GM19455 (cell line): Measurements from ENCODE around the gene GRM1.

ENCODE experiments used
- ATAC-seq: cut with Tn5 transposase; IDR thresholded peaks from one replicate; pipeline ENCODE4 v1.9.1; 2021; ENCODE audit not compliant: unreplicated experiment

The GRM1 gene

GRCh38 chr6:146028851-146029572 is at the start of gene GRM1:
TSS of gene GRM1 (plus strand) at chr6:146029062. CDS start at chr6:146029518, 456 bp downstream.
- no peak for ATAC-seq

DNA sequence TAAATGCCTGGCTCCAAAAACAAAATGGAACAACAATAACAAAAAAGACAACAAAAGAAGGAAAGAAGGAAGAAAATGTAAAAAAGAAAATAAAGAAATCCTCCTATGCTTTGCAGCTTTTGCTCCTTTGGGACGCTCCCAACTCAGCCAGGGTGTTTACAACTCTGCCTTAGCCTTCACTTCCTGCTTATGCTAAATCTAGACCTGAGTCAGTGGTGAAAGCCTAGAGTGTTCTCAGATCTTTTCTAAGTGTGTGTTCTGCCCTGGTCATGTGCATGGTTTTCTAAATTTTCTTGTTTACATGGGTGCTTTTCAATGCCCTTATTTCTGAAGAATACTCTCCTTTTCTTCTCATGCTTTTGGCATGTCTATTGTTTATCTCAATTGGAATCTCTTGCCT is 19.5 kb upstream of the GRM1 start:
- no peak for ATAC-seq

DNA sequence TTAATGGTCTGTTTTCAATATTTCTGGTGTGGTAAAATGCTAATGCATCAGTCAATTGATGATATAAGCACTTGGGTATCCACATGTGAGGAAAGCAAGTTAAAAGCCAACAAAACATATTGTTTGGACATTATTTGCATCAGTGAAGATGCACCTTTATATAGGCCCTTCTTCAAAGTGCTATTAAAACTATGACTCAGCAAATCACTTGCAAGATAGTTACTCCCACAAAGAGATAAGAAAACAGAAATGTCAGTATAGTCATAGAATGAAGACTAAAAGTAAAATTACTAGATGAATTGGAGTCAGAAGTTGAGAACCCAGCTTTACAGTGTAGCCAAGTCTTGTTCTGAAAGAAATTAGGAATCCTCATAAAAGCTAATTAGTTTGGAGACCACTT is 14.6 kb upstream of the GRM1 start:
- ATAC-seq = no peak

DNA sequence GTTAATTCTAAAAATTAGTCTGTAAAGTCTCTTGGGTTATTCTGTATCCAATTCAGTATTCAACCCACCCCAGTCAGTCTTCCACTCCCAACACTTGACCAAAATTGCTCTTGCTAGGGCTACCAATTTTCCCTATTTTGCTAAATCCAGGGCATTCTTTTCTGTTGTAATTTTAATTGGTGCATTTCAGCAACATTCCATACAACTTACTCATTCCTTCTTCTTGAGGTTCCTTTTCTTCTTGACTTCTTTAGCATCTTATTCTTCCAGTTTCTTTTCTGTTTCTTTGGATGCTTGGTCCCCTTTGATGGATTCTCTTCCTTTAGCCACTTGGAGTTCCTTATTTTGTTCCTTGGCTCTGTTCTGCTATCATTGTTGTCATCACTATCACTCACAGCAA is 11.2 kb upstream of the GRM1 start:
- ATAC-seq = no peak

- no peak for ATAC-seq
These were observed 2.0 kb upstream of the GRM1 start for GRCh38 chr6:146026873-146027272.

DNA sequence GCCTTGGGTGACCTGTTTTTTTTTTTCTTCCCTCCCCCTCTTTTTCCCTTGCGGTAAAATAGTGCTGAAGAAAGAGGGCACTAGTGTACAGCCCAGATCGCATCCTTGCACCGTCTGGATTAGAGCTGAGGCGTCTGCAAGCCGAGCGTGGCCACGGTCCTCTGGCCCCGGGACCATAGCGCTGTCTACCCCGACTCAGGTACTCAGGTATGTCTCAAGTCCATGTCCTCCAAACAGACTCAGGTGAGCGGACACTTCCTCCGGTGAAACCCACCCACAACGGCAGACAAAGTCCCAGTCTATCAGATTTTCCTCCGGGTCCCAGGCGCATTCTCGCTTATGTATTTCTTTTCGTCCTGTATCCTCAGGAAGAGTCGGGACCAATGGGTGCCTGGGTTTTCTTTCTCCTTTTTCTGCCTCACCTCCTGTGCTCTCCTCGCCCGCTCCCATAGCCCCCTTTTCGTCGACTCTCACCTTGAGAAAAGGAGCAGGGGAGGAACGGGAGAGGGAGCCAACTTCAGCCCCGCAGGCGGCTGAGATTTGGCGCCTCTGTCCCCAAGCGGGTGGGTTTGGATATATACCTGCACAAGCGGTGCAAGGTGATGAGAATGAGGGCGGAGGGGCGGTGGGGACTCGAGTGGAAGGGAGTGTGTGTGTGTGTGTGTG is 1.1 kb upstream of the GRM1 start:
- no peak for ATAC-seq

DNA sequence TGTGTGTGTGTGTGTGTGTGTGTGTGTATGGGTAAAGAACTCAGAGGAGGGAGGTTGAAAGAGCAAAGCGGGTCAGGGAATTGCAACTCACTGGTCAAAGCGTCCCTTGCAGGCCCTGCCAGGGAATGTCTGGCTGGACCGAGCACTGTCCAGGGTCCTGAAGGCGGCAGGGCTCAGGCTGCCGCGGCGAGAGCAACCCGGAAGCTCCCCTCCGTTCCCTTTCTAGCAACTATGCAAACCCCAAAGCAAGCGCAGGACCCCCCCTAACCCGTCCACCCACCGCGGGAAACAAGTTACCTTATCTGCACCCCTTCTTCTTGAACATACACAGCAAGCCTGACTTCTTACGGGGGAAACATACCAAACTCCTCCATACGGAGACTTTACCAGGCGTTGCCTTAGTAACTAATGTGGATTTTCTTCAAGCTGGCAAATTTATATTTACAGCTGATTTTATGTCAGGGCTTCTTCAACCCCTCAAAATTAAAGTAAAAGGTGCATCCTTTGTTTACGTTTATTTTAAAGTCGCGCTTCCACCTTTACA is 538 bp upstream of the GRM1 start:
- ATAC-seq = no peak

DNA sequence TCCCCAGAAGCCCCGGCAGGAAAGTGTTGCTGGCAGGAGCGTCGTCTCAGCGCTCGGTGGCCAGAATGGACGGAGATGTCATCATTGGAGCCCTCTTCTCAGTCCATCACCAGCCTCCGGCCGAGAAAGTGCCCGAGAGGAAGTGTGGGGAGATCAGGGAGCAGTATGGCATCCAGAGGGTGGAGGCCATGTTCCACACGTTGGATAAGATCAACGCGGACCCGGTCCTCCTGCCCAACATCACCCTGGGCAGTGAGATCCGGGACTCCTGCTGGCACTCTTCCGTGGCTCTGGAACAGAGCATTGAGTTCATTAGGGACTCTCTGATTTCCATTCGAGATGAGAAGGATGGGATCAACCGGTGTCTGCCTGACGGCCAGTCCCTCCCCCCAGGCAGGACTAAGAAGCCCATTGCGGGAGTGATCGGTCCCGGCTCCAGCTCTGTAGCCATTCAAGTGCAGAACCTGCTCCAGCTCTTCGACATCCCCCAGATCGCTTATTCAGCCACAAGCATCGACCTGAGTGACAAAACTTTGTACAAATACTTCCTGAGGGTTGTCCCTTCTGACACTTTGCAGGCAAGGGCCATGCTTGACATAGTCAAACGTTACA is 817 bp downstream of the GRM1 start:
- no peak for ATAC-seq

- no peak for ATAC-seq
These were observed 3.5 kb downstream of the GRM1 start for GRCh38 chr6:146032387-146032786.

DNA sequence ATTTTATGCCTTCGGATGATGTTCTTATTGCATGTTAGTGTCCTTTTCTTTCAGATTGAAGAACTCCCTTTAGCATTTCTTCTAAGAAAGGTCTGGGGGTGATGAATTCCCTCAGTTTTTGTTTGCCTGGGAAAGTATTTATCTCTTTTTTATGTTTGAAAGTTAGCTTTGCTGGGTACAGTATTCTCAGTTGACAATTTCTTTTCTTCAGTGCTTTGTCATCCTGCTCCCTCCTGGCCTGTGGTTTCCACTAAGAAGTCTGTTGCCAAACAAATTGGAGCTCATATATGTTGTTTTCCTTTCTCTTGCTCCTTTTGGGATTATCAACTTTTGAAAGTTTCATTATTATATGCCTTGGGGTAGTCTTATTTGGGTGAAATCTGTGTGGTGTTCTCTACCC is 11.5 kb downstream of the GRM1 start:
- no peak for ATAC-seq

GRCh38 chr6:146041282-146041681 is 12.4 kb downstream of the GRM1 start:
- ATAC-seq = peak; percentile 58

DNA sequence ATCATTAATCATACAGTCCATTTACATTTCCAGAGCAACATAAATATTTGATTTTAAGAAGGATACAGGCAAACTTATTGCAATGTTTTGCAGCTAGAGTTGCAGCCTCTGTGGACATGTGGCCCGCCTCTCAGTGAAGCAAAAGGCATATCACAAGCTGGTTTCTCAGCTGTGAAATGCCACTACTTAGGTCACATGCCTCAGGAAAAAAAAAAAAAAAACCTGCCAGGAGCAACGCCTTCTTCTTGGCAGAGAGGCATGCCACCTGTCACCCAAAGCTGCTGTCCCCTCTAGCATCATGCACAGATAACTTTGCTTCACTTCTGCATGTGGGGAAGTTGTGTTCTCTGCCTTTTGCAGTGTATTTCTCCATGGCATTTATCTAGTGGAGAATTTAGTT is 18.5 kb downstream of the GRM1 start:
- ATAC-seq = no peak

GRCh38 chr6:146050168-146050567 is 21.3 kb downstream of the GRM1 start:
- no peak for ATAC-seq

- ATAC-seq = no peak
These were observed 27.6 kb downstream of the GRM1 start for GRCh38 chr6:146056506-146056905.

DNA sequence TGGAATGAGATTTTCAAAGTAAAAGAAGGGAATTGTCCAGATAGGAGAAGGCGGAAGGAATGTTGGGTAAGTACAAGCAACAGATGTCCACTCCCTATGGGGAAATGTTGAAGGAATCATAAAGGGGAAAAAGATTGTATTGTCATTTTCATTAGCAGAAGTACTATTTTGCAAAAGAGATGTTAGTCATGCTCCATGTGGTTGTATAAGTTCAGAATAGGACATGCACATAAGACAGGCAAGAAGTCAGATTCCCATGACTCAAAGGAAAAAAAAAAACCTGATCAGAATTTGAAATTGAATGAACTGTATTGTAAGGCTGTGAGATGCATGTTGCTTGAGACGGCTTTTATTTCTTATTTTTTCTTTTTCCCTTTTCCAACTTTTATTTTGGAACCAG is 36.8 kb downstream of the GRM1 start:
- no peak for ATAC-seq

GRCh38 chr6:146066506-146066905 is 37.6 kb downstream of the GRM1 start:
- ATAC-seq = no peak

DNA sequence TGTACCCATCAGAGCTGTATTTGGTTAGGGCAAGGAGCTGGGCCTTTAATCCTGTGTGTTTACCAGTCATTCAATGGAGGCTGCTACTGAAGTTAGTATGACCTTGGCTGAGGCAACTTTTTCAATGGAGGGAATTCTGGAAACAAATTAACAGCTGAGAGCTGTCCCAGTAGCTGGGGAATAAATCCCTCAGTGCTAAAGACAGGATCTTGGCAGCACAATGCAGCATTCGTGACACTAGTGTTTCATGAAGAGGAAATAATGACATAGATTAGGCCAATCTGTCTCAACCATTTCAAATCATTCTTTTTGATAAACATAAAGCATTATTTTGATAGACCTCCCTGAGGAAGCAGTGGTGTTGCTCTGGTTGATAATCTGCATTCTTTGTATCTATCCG is 42.9 kb downstream of the GRM1 start:
- no peak for ATAC-seq

- ATAC-seq = no peak
These were observed 49.1 kb downstream of the GRM1 start for GRCh38 chr6:146077992-146078391.

DNA sequence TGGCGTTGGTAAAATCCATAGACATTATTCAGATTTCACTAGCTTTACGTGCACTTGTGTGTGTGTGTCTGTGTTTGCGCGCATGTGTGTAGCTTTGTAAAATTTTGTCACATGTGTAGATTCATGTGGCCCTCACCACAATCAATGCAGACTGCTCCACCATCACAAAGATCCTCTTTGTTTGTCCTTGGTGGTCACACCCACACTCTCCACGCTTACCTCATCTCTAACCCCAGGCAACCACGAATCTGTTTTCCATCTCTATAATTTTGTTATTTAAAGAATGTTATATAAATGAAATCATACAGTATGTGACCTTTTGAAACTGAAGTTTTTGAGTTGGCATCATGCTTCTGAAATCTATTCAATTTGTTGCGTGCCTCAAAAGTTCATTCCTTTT is 58.5 kb downstream of the GRM1 start:
- no peak for ATAC-seq

- no peak for ATAC-seq
These were observed 61.6 kb downstream of the GRM1 start for GRCh38 chr6:146090474-146090873.

GRCh38 chr6:146092961-146093686 is 64.3 kb downstream of the GRM1 start:
- no peak for ATAC-seq
